GM12878 (cell line): ENCODE measurements around the gene DSG1. TPM values are rescaled to one million over a fixed set of nuclear protein-coding genes. Genes with fewer than 3 reads are reported as not detected.

Experiments
- ATAC-seq: fragments of 200-7000 bp; cut with Tn5 transposase; 3 replicates; pipeline ENCODE4 v1.9.1; 2020; ENCODE audit warnings: mild to moderate bottlenecking, moderate library complexity
- BruUV-seq: library from RNA; stranded (reverse); fragments of 400-500 nt; replicated peaks from 2 replicates; lab custom pipeline; 2021; lab: Mats Ljungman, UMichigan
- CTCF ChIA-PET: fragments of 300-600 bp; sonication (Branson Sonifier 250); formaldehyde crosslinking; extraction: SDS; loops from one replicate; lab custom pipeline; 2021; ENCODE audit warnings: inconsistent platforms; lab: Yijun Ruan, JAX
- POLR2A ChIA-PET: fragments of 350-600 bp; formaldehyde crosslinking; extraction: SDS; loops from one replicate; lab custom pipeline; 2021; ENCODE audit warnings: inconsistent platforms; lab: Charles Lee
- RAD21 ChIA-PET: fragments of 300-600 bp; sonication (Branson Sonifier 250); formaldehyde crosslinking; loops from one replicate; lab custom pipeline; 2023; ENCODE audit warnings: antibody characterized with exemption; ENCODE audit not compliant: unreplicated experiment; lab: Charles Lee
- SMC1A ChIA-PET: fragments of 300-600 bp; sonication (Branson Sonifier 250); formaldehyde crosslinking; loops from one replicate; lab custom pipeline; 2023; ENCODE audit not compliant: unreplicated experiment, uncharacterized antibody; lab: Charles Lee
- DNase-seq: peaks from one replicate; pipeline ENCODE4 v3.0.0-alpha.2; 2011; ENCODE audit warnings: low read depth, low spot score
- FAIRE-seq: peaks from 3 replicates; lab custom pipeline; 2011; peaks lifted over from hg19 to GRCh38; lab: Jason Lieb, UNC
- H2AFZ ChIP-seq: 2 replicates; pipeline ENCODE4 v1.6.0; 2011; ENCODE audit warnings: low read depth, low read length, control low read depth; ENCODE audit not compliant: control insufficient read depth
- H3K27ac ChIP-seq: 2 replicates; pipeline ENCODE4 v1.5.1; 2011; ENCODE audit warnings: control low read depth; ENCODE audit not compliant: control insufficient read depth, insufficient read depth
- H3K27me3 ChIP-seq, 2 experiments: replicated peaks in 1 of 2; 2 replicates each; pipeline versions ENCODE4 v1.6.0 to v1.6.1; 2011; ENCODE audit warnings: low read length in 1 of 2; ENCODE audit not compliant: control insufficient read depth in 2 of 2, insufficient read depth in 2 of 2
- H3K36me3 ChIP-seq, 2 experiments: 2 replicates each; pipeline ENCODE4 v1.5.1; 2011; ENCODE audit warnings: low read length in 1 of 2; ENCODE audit not compliant: control insufficient read depth in 2 of 2, insufficient read depth in 2 of 2
- H3K4me1 ChIP-seq: 2 replicates; pipeline ENCODE4 v1.6.1; 2011; ENCODE audit warnings: mild to moderate bottlenecking, low read length, moderate library complexity, mixed read lengths; ENCODE audit not compliant: control insufficient read depth, insufficient read depth
- H3K4me2 ChIP-seq: 2 replicates; pipeline ENCODE4 v1.6.0; 2011; ENCODE audit warnings: control low read depth; ENCODE audit not compliant: control insufficient read depth, insufficient read depth
- H3K4me3 ChIP-seq: fragments of 200-600 bp; sonication (generic); 2 replicates; pipeline ENCODE4 v1.5.1; 2016
- H3K79me2 ChIP-seq: 2 replicates; pipeline ENCODE4 v1.6.0; 2011; ENCODE audit warnings: low read length; ENCODE audit not compliant: control insufficient read depth, insufficient read depth
- H3K9ac ChIP-seq: 2 replicates; pipeline ENCODE4 v1.8.0; 2011; ENCODE audit warnings: low read length, control low read depth, mixed read lengths; ENCODE audit not compliant: control insufficient read depth, insufficient read depth
- H3K9me3 ChIP-seq: replicated peaks from 3 replicates; pipeline ENCODE4 v1.5.1; 2011; ENCODE audit warnings: mild to moderate bottlenecking, low read length; ENCODE audit not compliant: control insufficient read depth, insufficient read depth
- H4K20me1 ChIP-seq: 2 replicates; pipeline ENCODE4 v1.6.0; 2011; ENCODE audit not compliant: control insufficient read depth, insufficient read depth
- BMI1 ChIP-seq: fragments of 450-650 bp; IDR thresholded peaks from 2 replicates; pipeline ENCODE4 v1.6.1; 2016; ENCODE audit warnings: mild to moderate bottlenecking, moderate library complexity, borderline replicate concordance
- CBX5 ChIP-seq: sonication (generic); IDR thresholded peaks from 2 replicates; pipeline ENCODE4 v1.6.1; 2016; ENCODE audit warnings: low read depth, moderate library complexity, mild to moderate bottlenecking, inconsistent platforms
- FOXM1 ChIP-seq: IDR thresholded peaks from 2 replicates; pipeline ENCODE4 v1.6.1; 2012; ENCODE audit warnings: low read depth, mild to moderate bottlenecking, inconsistent platforms, low read length, moderate library complexity
- IKZF1 ChIP-seq: fragments of 450-650 bp; conservative IDR thresholded peaks from 2 replicates; pipeline ENCODE4 v1.6.1; 2017; ENCODE audit warnings: antibody characterized with exemption, mild to moderate bottlenecking
- KLF5 ChIP-seq: fragments of 450-650 bp; IDR thresholded peaks from 2 replicates; pipeline ENCODE4 v1.6.1; 2014; ENCODE audit warnings: mild to moderate bottlenecking; ENCODE audit not compliant: partially characterized antibody
- NR2F1 ChIP-seq: fragments of 450-650 bp; conservative IDR thresholded peaks from 2 replicates; pipeline ENCODE4 v1.6.1; 2017; ENCODE audit warnings: mild to moderate bottlenecking
- WGBS: methylation state at CpG from one replicate; pipeline ENCODE4 v1.1.6; 2016; ENCODE audit warnings: low lambda C conversion rate; ENCODE audit not compliant: insufficient replicate concordance, insufficient coverage; ENCODE audit errors: missing lambda C conversion rate; 5-methylcytosine and 5-hydroxymethylcytosine counted together
- in situ Hi-C: fragments of 300-500 bp; cut with MboI; formaldehyde crosslinking; loops from 9 replicates; pipeline ENCODE4 v1.14.3; 2018; ENCODE audit warnings: mixed read lengths
- intact Hi-C: fragments of 100-400 bp; cut with micrococcal nuclease; formaldehyde crosslinking; loops from one replicate; pipeline ENCODE4 v1.14.2; 2022; ENCODE audit not compliant: unreplicated experiment
- polyA plus RNA-seq, 11 experiments: library from polyadenylated mRNA; depleted of rRNA in 4 of 11; unstranded in 6 of 11; stranded (reverse) in 5 of 11; fragments of >200 nt; fragmentation: Nextera tagmentation in 4 of 11; fragmentation: Illumina TruSeq in 1 of 11; extraction: Ambion mirVana in 4 of 11; extraction: Trizol in 1 of 11; gene quantifications; 1 replicate in 1 of 11; 2 replicates in 10 of 11; pipeline versions ENCODE4 v1.2.1 to v1.2.3, GENCODE V29; 2011 to 2016; ENCODE audit warnings: inconsistent platforms in 2 of 11, missing spikeins in 2 of 11, low read depth in 1 of 11
- total RNA-seq, 4 experiments: library from RNA; depleted of rRNA in 3 of 4; stranded (reverse); fragments of >200 nt in 3 of 4; fragmentation: Illumina TruSeq in 1 of 4; extraction: Trizol in 1 of 4; gene quantifications; 2 replicates each; pipeline versions ENCODE4 v1.2.1 to v1.2.3, GENCODE V29; 2013 to 2021
- TF ChIP-seq, protein P1 (sequence below): fragments of 450-650 bp; formaldehyde crosslinking; IDR thresholded peaks from 2 replicates; pipeline ENCODE4 v1.4.0; 2022; ENCODE audit warnings: mild to moderate bottlenecking, moderate library complexity

Gene DSG1
- total and polyA plus RNA-seq, 10 of the 15 experiments (the other 5 are each of a cell fraction or from before 2014, with no cell fraction given) = 0.10 to 5.0 (median 2.6) TPM

DNA sequence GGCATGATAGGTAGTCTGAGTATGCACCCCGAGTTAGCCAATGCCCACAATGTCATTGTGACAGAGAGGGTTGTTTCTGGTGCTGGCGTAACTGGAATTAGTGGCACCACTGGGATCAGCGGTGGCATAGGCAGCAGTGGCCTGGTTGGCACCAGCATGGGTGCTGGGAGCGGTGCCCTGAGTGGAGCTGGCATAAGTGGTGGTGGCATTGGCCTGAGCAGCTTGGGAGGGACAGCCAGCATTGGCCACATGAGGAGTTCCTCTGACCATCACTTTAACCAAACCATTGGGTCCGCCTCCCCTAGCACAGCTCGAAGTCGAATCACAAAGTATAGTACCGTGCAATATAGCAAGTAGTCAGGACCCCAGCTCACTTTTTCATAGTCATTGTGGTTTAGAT lies 37.0 kb downstream of the DSG1 start:
- ATAC-seq = no peak
- Histone ChIP-seq H3K27me3 (no peaks in the 10 kb centered on the region; a peak in 1 of 4 replicates), H3K4me1 (no peaks in the 10 kb centered on the region), H3K9ac (no peak overlapping the region), H3K4me2 (no peak overlapping the region), H3K4me3 (no peak overlapping the region), H3K27ac (no peak overlapping the region), H4K20me1 (no peaks in the 10 kb centered on the region), H3K9me3 (no peaks in the 10 kb centered on the region; the same call in 2 of the 3 replicates), H3K79me2 (no peaks in the 10 kb centered on the region), H3K36me3 (no peaks in the 10 kb centered on the region), H2AFZ (no peak overlapping the region)
- DNase-seq = no peak
- in situ Hi-C loops (no loop called here), intact Hi-C loops (no loop called here)
- BruUV-seq = no TSS peak
- TF ChIP-seq BMI1 = no peak
- no peak for TF ChIP-seq FOXM1
- no peak for TF ChIP-seq CBX5
- TF ChIP-seq NR2F1 = no peak
- no peak for TF ChIP-seq IKZF1
- no peak for TF ChIP-seq KLF5
- TF ChIP-seq, protein P1, sequence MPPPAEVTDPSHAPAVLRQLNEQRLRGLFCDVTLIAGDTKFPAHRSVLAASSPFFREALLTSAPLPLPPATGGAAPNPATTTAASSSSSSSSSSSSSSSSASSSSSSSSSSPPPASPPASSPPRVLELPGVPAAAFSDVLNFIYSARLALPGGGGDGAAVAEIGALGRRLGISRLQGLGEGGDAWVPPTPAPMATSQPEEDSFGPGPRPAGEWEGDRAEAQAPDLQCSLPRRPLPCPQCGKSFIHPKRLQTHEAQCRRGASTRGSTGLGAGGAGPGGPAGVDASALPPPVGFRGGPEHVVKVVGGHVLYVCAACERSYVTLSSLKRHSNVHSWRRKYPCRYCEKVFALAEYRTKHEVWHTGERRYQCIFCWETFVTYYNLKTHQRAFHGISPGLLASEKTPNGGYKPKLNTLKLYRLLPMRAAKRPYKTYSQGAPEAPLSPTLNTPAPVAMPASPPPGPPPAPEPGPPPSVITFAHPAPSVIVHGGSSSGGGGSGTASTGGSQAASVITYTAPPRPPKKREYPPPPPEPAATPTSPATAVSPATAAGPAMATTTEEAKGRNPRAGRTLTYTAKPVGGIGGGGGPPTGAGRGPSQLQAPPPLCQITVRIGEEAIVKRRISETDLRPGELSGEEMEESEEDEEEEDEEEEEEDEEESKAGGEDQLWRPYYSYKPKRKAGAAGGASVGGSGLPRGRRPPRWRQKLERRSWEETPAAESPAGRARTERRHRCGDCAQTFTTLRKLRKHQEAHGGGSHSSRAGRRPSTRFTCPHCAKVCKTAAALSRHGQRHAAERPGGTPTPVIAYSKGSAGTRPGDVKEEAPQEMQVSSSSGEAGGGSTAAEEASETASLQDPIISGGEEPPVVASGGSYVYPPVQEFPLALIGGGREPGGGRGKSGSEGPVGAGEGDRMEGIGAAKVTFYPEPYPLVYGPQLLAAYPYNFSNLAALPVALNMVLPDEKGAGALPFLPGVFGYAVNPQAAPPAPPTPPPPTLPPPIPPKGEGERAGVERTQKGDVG (CRISPR knock-in tag) = no peak
- RAD21 ChIA-PET = no interaction called here
- CTCF ChIA-PET = no interaction called here
- SMC1A ChIA-PET = interaction anchor here (0.9 kb wide), 1 partner anchor 8 kb away, joined by 3 read pairs; no protein-coding TSS in a partner anchor
- no peak for FAIRE-seq
- POLR2A ChIA-PET = no interaction called here
- WGBS = 32% methylated on average over 8 of the region's 8 CpGs
